ENCODE measurements around the gene SETDB2.

Gene SETDB2

GRCh38 chr13:49530457-49530856, 86.4 kb downstream of the SETDB2 start:
- peak; percentile 81 for DNase-seq (ENCODE audit: low spot score)

DNA sequence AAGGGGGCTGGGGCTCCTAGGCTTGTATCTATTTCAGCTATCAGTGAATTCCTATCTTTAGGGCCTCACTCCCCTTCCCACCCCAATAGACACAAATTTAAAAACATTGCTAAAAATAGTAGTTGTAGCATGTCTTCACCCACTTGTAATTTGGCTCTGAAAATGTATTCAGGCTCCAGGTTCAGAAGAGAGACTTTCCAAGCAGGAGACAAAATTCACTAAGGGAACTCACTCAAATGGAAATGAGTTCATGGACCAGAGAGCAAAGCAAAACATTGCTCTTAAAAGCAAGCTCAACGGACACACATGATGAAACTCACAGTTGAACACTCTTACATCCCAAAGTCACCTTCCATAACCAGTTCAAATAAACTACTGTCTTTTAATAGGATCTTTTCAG, 88.5 kb downstream of the SETDB2 start:
- peak; percentile 36 for DNase-seq (ENCODE audit: low spot score)

- no peak for DNase-seq (ENCODE audit: low spot score)
These were observed 88.9 kb downstream of the SETDB2 start for GRCh38 chr13:49533011-49533410.

DNA sequence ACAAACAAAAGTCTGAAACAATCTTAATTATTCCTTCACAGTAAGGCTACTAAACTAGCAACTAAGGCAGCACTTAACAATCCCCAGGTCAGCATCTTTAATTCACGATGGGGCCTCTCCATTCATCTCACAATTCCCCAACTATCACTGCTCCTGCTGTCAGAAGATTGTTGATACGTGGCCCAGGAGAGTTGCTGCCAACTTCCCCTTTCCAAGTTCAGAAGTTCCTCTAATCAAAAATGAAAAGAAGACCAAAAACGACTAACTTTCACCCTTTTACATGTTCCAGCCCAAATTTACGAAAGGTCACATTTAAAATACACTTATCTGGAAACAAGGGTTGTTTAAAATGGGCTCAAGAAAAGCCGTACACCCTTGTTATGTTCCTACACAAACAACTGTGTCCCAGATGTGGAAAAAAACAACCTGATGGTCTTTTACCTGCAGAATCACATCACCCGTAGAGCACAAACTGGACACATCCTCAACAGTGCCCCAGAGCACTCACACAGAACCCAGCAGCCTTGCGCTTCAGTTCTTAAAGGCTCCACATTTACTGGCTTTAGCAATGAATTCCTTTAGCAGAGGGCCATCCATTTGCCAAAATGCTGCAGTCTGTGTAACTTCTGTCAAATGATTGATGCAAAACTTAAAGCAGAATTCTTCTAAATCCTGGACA, 89.7 kb downstream of the SETDB2 start:
- DNase-seq (ENCODE audit: low spot score), result peak; percentile 62

GRCh38 chr13:49536144-49536873, 92.2 kb downstream of the SETDB2 start:
- DNase-seq (ENCODE audit: low spot score), result peak; percentile 58

DNA sequence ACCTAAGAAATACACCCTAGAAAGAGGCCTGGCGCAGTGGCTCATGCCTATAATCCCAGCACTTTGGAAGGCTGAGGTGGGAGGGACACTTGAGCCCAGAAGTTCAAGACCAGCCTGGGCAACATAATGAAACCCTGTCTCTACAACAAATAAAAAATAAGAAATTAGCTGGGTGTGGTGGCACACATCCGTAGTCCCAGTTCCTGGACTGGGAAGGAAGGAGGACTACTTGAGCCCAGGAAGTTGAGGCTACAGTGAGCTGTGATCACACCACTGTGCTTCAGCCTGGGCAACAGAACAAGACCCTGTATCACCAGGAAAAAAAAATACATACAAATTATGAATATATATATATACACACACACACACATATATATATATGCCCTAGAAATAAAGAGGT, 94.3 kb downstream of the SETDB2 start:
- no peak for DNase-seq (ENCODE audit: low spot score)

GRCh38 chr13:49539313-49539712, 95.2 kb downstream of the SETDB2 start:
- peak; percentile 57 for DNase-seq (ENCODE audit: low spot score)

GRCh38 chr13:49539746-49540145, 95.7 kb downstream of the SETDB2 start:
- peak; percentile 77 for DNase-seq (ENCODE audit: low spot score)

GRCh38 chr13:49540552-49540951, 96.5 kb downstream of the SETDB2 start:
- peak; percentile 53 for DNase-seq (ENCODE audit: low spot score)

- DNase-seq (ENCODE audit: low spot score), result no peak
These were observed 99.6 kb downstream of the SETDB2 start for GRCh38 chr13:49543656-49544055.

Measured in NAMALWA (cell line).